Measurements from ENCODE around the gene RNF5. TPM values are rescaled to one million over a fixed set of nuclear protein-coding genes. Genes with fewer than 3 reads are reported as not detected.
"Not testable (repeated sequence)": the region's sequence is repeated elsewhere in the genome, so short reads cannot be mapped to it uniquely, and the experiment has no call there.

RNF5 gene
- total and polyA plus RNA-seq, 7 donors = 61.5 to 220 (median 107) TPM

DNA sequence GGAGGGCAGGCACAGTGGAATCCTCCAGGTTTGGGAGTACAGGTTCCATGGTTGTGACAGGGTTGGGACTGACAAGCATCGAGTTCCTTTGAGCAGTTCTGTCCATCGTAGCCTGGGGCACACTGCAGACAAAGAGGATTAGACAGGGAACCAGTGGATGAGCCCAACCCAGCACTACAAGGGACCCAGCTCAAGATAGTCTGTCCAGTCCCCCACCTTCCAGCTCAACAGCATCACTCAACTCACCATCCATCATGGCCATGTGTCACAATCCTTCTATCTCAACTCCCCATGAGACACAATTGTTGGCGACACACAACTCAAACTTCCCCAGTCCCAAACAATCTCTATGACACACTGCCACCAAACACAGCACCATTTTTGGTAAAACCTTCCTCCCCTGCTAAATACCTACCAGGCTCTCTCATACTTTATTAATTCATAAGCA lies 26.1 kb downstream of the RNF5 start:
- no peak overlapping the region for H3K27ac ChIP-seq
- H3K4me3 ChIP-seq = no peak overlapping the region
- no peaks in the 10 kb centered on the region for H3K9me3 ChIP-seq
- no peak for DNase-seq
- 89 to 94% methylated on average over 3 of the region's 3 CpGs for WGBS, 2 donors
- no peaks in the 10 kb centered on the region for H3K4me1 ChIP-seq
- H3K27me3 ChIP-seq = peaks cover 0 to 6% (median 0%) of the 10 kb centered on the region in 3 donors
- H3K36me3 ChIP-seq = no peaks in the 10 kb centered on the region
- TF ChIP-seq EP300 (IDR thresholded peaks at IDR 0.05) (no peak), POLR2A (IDR thresholded peaks at IDR 0.05) (no peak), POLR2AphosphoS5 (IDR thresholded peaks at IDR 0.05) (no peak)
- TF ChIP-seq, protein P1, sequence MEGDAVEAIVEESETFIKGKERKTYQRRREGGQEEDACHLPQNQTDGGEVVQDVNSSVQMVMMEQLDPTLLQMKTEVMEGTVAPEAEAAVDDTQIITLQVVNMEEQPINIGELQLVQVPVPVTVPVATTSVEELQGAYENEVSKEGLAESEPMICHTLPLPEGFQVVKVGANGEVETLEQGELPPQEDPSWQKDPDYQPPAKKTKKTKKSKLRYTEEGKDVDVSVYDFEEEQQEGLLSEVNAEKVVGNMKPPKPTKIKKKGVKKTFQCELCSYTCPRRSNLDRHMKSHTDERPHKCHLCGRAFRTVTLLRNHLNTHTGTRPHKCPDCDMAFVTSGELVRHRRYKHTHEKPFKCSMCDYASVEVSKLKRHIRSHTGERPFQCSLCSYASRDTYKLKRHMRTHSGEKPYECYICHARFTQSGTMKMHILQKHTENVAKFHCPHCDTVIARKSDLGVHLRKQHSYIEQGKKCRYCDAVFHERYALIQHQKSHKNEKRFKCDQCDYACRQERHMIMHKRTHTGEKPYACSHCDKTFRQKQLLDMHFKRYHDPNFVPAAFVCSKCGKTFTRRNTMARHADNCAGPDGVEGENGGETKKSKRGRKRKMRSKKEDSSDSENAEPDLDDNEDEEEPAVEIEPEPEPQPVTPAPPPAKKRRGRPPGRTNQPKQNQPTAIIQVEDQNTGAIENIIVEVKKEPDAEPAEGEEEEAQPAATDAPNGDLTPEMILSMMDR (IDR thresholded peaks at IDR 0.05) = no peak
- intact Hi-C loops (cut with DNase I) = no loop called here

DNA sequence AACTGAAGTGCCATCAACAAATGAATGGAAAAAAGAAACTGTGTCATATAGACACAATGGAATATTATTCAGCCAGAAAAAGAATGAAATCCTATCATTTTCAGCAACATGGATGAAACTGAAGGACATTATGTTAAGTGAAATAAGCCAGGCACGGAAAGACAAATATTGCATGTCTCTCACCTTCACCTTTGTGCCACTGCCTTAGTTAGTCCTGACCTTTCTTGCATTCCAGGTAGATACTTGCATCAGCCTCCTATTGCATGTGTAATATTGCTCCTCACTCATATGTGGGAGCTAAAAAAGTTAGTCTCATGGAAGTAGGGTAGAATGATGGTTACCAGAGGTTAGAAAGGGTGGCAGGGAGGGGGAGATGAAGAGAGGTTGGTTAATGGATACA lies 30.8 kb downstream of the RNF5 start:
- no peak overlapping the region for H3K27ac ChIP-seq

GRCh38 chr6:32210191-32210601 lies 32.0 kb downstream of the RNF5 start:
- intact Hi-C loops (cut with DNase I) = no loop called here
- 79 to 86% methylated on average over 5 of the region's 5 CpGs for WGBS, 2 donors
- peak; percentile 24 for DNase-seq

More for the DNA sequence above, 30.8 kb downstream of the RNF5 start:
- WGBS, 2 donors = 74 to 85% methylated on average over 1 of the region's 1 CpG
- no peak for DNase-seq
- Histone ChIP-seq H3K27me3 (no peaks in the 10 kb centered on the region), H3K9me3 (no peaks in the 10 kb centered on the region), H3K36me3 (no peaks in the 10 kb centered on the region), H3K4me3 (no peak overlapping the region), H3K4me1 (no peaks in the 10 kb centered on the region)
- TF ChIP-seq POLR2AphosphoS5 (IDR thresholded peaks at IDR 0.05) (no peak), EP300 (IDR thresholded peaks at IDR 0.05) (no peak), POLR2A (IDR thresholded peaks at IDR 0.05) (no peak)
- TF ChIP-seq, protein P1 (IDR thresholded peaks at IDR 0.05) = no peak
- intact Hi-C loops (cut with DNase I) = no loop called here

GRCh38 chr6:32211432-32211831 lies 33.2 kb downstream of the RNF5 start:
- H3K27me3 ChIP-seq; H3K9me3 ChIP-seq; H3K36me3 ChIP-seq; H3K4me3 ChIP-seq; H3K27ac ChIP-seq; H3K4me1 ChIP-seq; DNase-seq; intact Hi-C loops (cut with DNase I): not testable (repeated sequence)
- WGBS, 2 donors = 87 to 88% methylated on average over 4 of the region's 4 CpGs

More at GRCh38 chr6:32210191-32210601, 32.0 kb downstream of the RNF5 start:
- no peaks in the 10 kb centered on the region for H3K9me3 ChIP-seq
- H3K4me1 ChIP-seq = no peaks in the 10 kb centered on the region
- H3K27ac ChIP-seq = no peak overlapping the region
- TF ChIP-seq EP300 (IDR thresholded peaks at IDR 0.05) (no peak), POLR2A (IDR thresholded peaks at IDR 0.05) (no peak)
- TF ChIP-seq, protein P1 (IDR thresholded peaks at IDR 0.05) = no peak
- H3K36me3 ChIP-seq = no peaks in the 10 kb centered on the region
- H3K27me3 ChIP-seq = no peaks in the 10 kb centered on the region
- H3K4me3 ChIP-seq = no peak overlapping the region

DNA sequence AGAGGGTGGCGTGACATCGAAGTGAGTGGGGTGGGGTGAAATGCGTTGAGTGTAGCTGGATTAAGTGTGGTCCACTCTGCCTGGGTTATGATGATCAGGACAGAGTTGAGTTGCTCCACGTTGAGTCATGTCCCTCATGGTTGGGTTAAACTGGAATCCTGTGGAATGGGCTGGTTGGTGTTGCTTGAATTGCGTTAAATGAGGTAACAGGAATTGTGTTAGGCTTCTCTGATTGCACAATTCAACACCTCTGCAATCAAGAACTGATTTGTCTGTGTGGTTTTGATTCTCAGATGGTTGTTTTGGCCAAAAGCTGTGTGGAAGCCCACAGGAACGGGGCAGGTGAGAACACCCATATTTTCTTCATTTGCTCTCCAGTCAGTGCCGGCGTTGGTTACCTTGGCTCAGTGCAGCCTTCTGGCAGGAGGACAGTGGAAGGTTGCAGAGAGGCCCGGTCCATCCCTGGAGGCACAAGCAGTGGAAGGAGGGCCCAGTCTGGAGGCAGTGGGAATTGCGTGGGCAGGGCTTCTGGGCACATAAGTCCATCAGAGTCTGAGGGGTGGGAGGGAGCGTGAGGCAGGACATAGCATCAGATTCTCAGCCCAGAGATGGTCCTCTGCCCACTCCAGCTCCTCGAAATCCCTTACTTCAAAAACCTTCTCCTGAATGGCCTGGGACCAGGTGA lies 34.0 kb downstream of the RNF5 start:
- H3K9me3 ChIP-seq = no peaks in the 10 kb centered on the region
- H3K4me3 ChIP-seq = no peak overlapping the region
- WGBS, 2 donors = 82 to 84% methylated on average over 12 of the region's 12 CpGs
- intact Hi-C loops (cut with DNase I) = no loop called here
- no peak overlapping the region for H3K27ac ChIP-seq
- DNase-seq = peak; percentile 36
- H3K36me3 ChIP-seq = no peaks in the 10 kb centered on the region
- TF ChIP-seq, protein P1 (IDR thresholded peaks at IDR 0.05) = no peak
- no peak for TF ChIP-seq EP300 (IDR thresholded peaks at IDR 0.05)
- TF ChIP-seq POLR2A (IDR thresholded peaks at IDR 0.05) = no peak
- no peak for TF ChIP-seq POLR2AphosphoS5 (IDR thresholded peaks at IDR 0.05)
- H3K27me3 ChIP-seq = no peaks in the 10 kb centered on the region
- H3K4me1 ChIP-seq = no peaks in the 10 kb centered on the region

All from sigmoid colon (tissue), 7 donors.